K562 (cell line): ENCODE measurements around the gene PPIC. TPM values are rescaled to one million over a fixed set of nuclear protein-coding genes. Genes with fewer than 3 reads are reported as not detected.

Experiments
- ATAC-seq: fragments of 200-7000 bp; cut with Tn5 transposase; 3 replicates; pipeline ENCODE4 v1.9.1; 2020; ENCODE audit warnings: moderate library complexity
- BruUV-seq: library from RNA; stranded (reverse); fragments of 400-500 nt; replicated peaks from 2 replicates; lab custom pipeline; 2021; lab: Mats Ljungman, UMichigan
- CTCF ChIA-PET: fragments of 300-600 bp; formaldehyde crosslinking; extraction: SDS; loops from one replicate; lab custom pipeline; 2021; ENCODE audit warnings: low intra/inter-chr PET ratio; lab: Yijun Ruan, JAX
- POLR2A ChIA-PET: fragments of 300-600, 350-650 bp; sonication (Branson Sonifier 250); formaldehyde crosslinking; extraction: SDS; loops from one replicate; lab custom pipeline; 2021; ENCODE audit warnings: antibody characterized with exemption, inconsistent platforms; lab: Yijun Ruan, JAX
- DNase-seq, 4 experiments: peaks; one replicate each; pipeline versions ENCODE4 v3.0.0 to v3.0.0-alpha.2; 2011 to 2018; ENCODE audit warnings: low spot score in 3 of 4, mixed read lengths in 3 of 4; ENCODE audit errors: extremely low read depth in 1 of 4
- FAIRE-seq: peaks from 2 replicates; lab custom pipeline; 2011; peaks lifted over from hg19 to GRCh38; lab: Jason Lieb, UNC
- H2AFZ ChIP-seq: 2 replicates; pipeline ENCODE4 v1.6.0; 2011; ENCODE audit warnings: low read depth, low read length, control low read depth, inconsistent platforms
- H3K27ac ChIP-seq: fragments of 200-600 bp; 3 replicates; pipeline ENCODE4 v1.8.0; 2011; ENCODE audit warnings: low read depth, mild to moderate bottlenecking, control low read depth, inconsistent platforms, low read length, moderate library complexity, mixed read lengths; ENCODE audit errors: extremely low read depth
- H3K27me3 ChIP-seq, 2 experiments: fragments of 300-600 bp in 1 of 2; 2 replicates in 1 of 2; 3 replicates in 1 of 2; pipeline versions ENCODE4 v1.6.0 to v1.8.0; 2011; ENCODE audit warnings: inconsistent platforms in 2 of 2, low read length in 2 of 2, mild to moderate bottlenecking in 1 of 2, mixed read lengths in 1 of 2, moderate library complexity in 1 of 2; ENCODE audit not compliant: control insufficient read depth in 2 of 2, insufficient read depth in 2 of 2
- H3K36me3 ChIP-seq: fragments of 300-600 bp; 3 replicates; pipeline ENCODE4 v1.8.0; 2011; ENCODE audit warnings: mild to moderate bottlenecking, low read length, inconsistent platforms; ENCODE audit not compliant: control insufficient read depth, insufficient read depth
- H3K4me1 ChIP-seq, 2 experiments: fragments of 200-600 bp in 1 of 2; replicated peaks in 1 of 2; 2 replicates in 1 of 2; 3 replicates in 1 of 2; pipeline versions ENCODE4 v1.5.1 to v1.8.0; 2011; ENCODE audit warnings: inconsistent platforms in 2 of 2, low read length in 2 of 2, mild to moderate bottlenecking in 1 of 2, mixed read lengths in 1 of 2, moderate library complexity in 1 of 2; ENCODE audit not compliant: control insufficient read depth in 2 of 2, insufficient read depth in 2 of 2
- H3K4me2 ChIP-seq: 2 replicates; pipeline ENCODE4 v1.6.1; 2011; ENCODE audit warnings: low read length, control low read depth, inconsistent platforms, mixed read lengths; ENCODE audit not compliant: insufficient read depth
- H3K4me3 ChIP-seq: fragments of 200-600 bp; sonication (generic), shearing (Covaris generic); 2 replicates; pipeline ENCODE4 v1.5.1; 2016; ENCODE audit warnings: control low read depth, inconsistent platforms
- H3K79me2 ChIP-seq: fragments of 200-600 bp; 3 replicates; pipeline ENCODE4 v1.8.0; 2011; ENCODE audit warnings: low read length, inconsistent platforms; ENCODE audit not compliant: control insufficient read depth, insufficient read depth
- H3K9ac ChIP-seq, 2 experiments: 2 replicates each; pipeline versions ENCODE4 v1.6.0 to v1.6.1; 2011; ENCODE audit warnings: low read depth in 2 of 2, low read length in 2 of 2, control low read depth in 1 of 2, inconsistent platforms in 1 of 2, mild to moderate bottlenecking in 1 of 2, mixed read lengths in 1 of 2; ENCODE audit not compliant: insufficient read depth in 1 of 2
- H3K9me1 ChIP-seq: one replicate; pipeline ENCODE4 v1.6.0; 2011; ENCODE audit warnings: inconsistent platforms, mild to moderate bottlenecking, low read length, moderate library complexity; ENCODE audit not compliant: control insufficient read depth, insufficient read depth
- H3K9me3 ChIP-seq: replicated peaks from 2 replicates; pipeline ENCODE4 v1.5.1; 2011; ENCODE audit warnings: low read depth, low read length, inconsistent platforms; ENCODE audit not compliant: control insufficient read depth, insufficient read depth
- H4K20me1 ChIP-seq: replicated peaks from 2 replicates; pipeline ENCODE4 v1.6.1; 2011; ENCODE audit warnings: low read length, inconsistent platforms, mixed read lengths; ENCODE audit not compliant: control insufficient read depth, insufficient read depth
- ARHGAP35 ChIP-seq: fragments of 450-650 bp; IDR thresholded peaks from 2 replicates; pipeline ENCODE4 v1.6.1; 2018; ENCODE audit not compliant: partially characterized antibody
- CBX3 ChIP-seq, 2 experiments: IDR thresholded peaks; 1 replicate in 1 of 2; 2 replicates in 1 of 2; pipeline ENCODE4 v1.6.1; 2012; ENCODE audit warnings: inconsistent platforms in 2 of 2, low read length in 2 of 2, borderline replicate concordance in 1 of 2, control low read depth in 1 of 2
- CEBPG ChIP-seq, 3 experiments: fragments of 200-800 bp in 1 of 3; sonication (Bioruptor generic) in 1 of 3; sonication (generic) in 1 of 3; formaldehyde crosslinking in 1 of 3; IDR thresholded peaks in 2 of 3; conservative IDR thresholded peaks in 1 of 3; 2 replicates each; pipeline versions ENCODE4 v1.6.1 to v1.8.0; 2016 to 2022; ENCODE audit warnings: missing compliant biosample characterization in 2 of 3, missing genetic modification characterization in 2 of 3, mild to moderate bottlenecking in 1 of 3, missing genetic modification reagents in 1 of 3
- CTCFL ChIP-seq: IDR thresholded peaks from 2 replicates; pipeline ENCODE4 v1.6.1; 2011; ENCODE audit warnings: borderline replicate concordance, low read depth, mild to moderate bottlenecking, moderate library complexity, low read length; ENCODE audit not compliant: insufficient read depth, poor library complexity, severe bottlenecking
- NFRKB ChIP-seq: fragments of 450-650 bp; IDR thresholded peaks from 2 replicates; pipeline ENCODE4 v1.6.1; 2016; ENCODE audit warnings: low read depth
- PHF20 ChIP-seq: fragments of 450-650 bp; IDR thresholded peaks from 2 replicates; pipeline ENCODE4 v1.6.1; 2018; ENCODE audit not compliant: partially characterized antibody
- RBM15 ChIP-seq: fragments of 200-400 bp; formaldehyde crosslinking; IDR thresholded peaks from 2 replicates; pipeline ENCODE4 v1.6.1; 2018; ENCODE audit warnings: mild to moderate bottlenecking, low read length, moderate library complexity; ENCODE audit not compliant: insufficient read depth
- SMARCA5 ChIP-seq: fragments of 450-650 bp; IDR thresholded peaks from 2 replicates; pipeline ENCODE4 v1.6.1; 2016
- TSHZ1 ChIP-seq: fragments of 250-450 bp; sonication (Bioruptor Pico); IDR thresholded peaks from 2 replicates; pipeline ENCODE4 v1.4.0; 2020; ENCODE audit warnings: mild to moderate bottlenecking, moderate library complexity
- VEZF1 ChIP-seq: fragments of 200-800 bp; sonication (Bioruptor generic); IDR thresholded peaks from 2 replicates; pipeline ENCODE4 v1.6.1; 2017; ENCODE audit warnings: missing genetic modification characterization, missing compliant biosample characterization
- ZFP30 ChIP-seq: fragments of 250-450 bp; sonication (Bioruptor Pico); IDR thresholded peaks from 2 replicates; pipeline ENCODE4 v1.8.0; 2022; ENCODE audit warnings: moderate library complexity, mild to moderate bottlenecking, inconsistent platforms, borderline replicate concordance
- ZKSCAN3 ChIP-seq: fragments of 250-450 bp; sonication (Bioruptor Pico); IDR thresholded peaks from 2 replicates; pipeline ENCODE4 v1.4.0; 2020
- ZNF143 ChIP-seq: sonication (generic); formaldehyde crosslinking; IDR thresholded peaks from 2 replicates; pipeline ENCODE4 v1.9.0; 2022; ENCODE audit warnings: mild to moderate bottlenecking, missing genetic modification reagents
- ZNF224 ChIP-seq: sonication (generic); formaldehyde crosslinking; IDR thresholded peaks from 2 replicates; pipeline ENCODE4 v1.8.0; 2022; ENCODE audit warnings: mild to moderate bottlenecking, missing genetic modification reagents
- WGBS: fragments of 100-300 bp; shearing (Covaris generic); methylation state at CpG from one replicate; pipeline ENCODE4 v1.1.6; 2016; ENCODE audit warnings: low coverage, mixed read lengths; ENCODE audit not compliant: insufficient coverage; ENCODE audit errors: missing lambda C conversion rate; 5-methylcytosine and 5-hydroxymethylcytosine counted together
- in situ Hi-C: fragments of 300-500 bp; cut with MboI; formaldehyde crosslinking; loops from 4 replicates; pipeline ENCODE4 v1.15.0; 2018; ENCODE audit warnings: inconsistent platforms, mixed read lengths
- intact Hi-C: fragments of 100-400 bp; cut with micrococcal nuclease; formaldehyde crosslinking; loops from 2 replicates; pipeline ENCODE4 v1.14.2; 2022
- polyA plus RNA-seq, 8 experiments: library from polyadenylated mRNA; depleted of rRNA in 4 of 8; stranded (reverse) in 5 of 8; unstranded in 3 of 8; fragments of >200 nt; fragmentation: Nextera tagmentation in 2 of 8; fragmentation: Illumina TruSeq in 1 of 8; extraction: Ambion mirVana in 2 of 8; extraction: Trizol in 1 of 8; gene quantifications; 2 replicates each; pipeline versions ENCODE4 v1.2.1 to v1.2.3, GENCODE V29; 2011 to 2014; ENCODE audit warnings: inconsistent platforms in 1 of 8, missing spikeins in 1 of 8
- total RNA-seq, 7 experiments: library from RNA; depleted of rRNA in 6 of 7; stranded (reverse); fragments of >200 nt in 6 of 7; fragmentation: Illumina TruSeq in 2 of 7; extraction: Trizol in 2 of 7; gene quantifications; 2 replicates each; pipeline versions ENCODE4 v1.2.1 to v1.2.3, GENCODE V29; 2011 to 2021; ENCODE audit warnings: low replicate concordance in 1 of 7

The PPIC gene
- total and polyA plus RNA-seq, 9 of the 15 experiments (the other 6 are each of a cell fraction or from before 2014, with no cell fraction given) = 1.3 to 4.5 (median 2.8) TPM

DNA sequence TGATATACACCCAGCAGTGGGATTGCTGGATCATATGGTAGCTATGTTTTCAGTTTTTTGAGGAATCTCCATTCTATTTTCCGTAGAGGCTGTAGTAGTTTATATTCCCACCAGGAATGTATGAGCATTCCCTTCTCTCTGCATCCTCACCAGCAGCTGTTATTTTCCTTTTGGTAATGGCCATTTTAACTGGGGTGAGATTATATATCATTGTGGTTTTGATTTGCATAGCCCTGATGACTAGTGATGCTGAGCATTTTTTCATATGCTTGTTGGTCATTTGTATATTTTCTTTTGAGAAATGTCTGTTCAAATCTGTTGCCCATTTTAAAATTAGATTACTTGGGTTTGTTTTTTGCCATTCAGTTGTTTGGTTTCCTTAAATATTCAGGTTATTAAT, 11.2 kb upstream of the PPIC start (continued):
- TF ChIP-seq CEBPG (CRISPR knock-in tag; IDR thresholded peaks at IDR 0.05) = no peak
- no peak for TF ChIP-seq CEBPG (tag; conservative IDR thresholded peaks at IDR 0.05 in 1 of 2, IDR thresholded peaks at IDR 0.05 in 1 of 2)
- no peak for TF ChIP-seq RBM15
- TF ChIP-seq ZFP30 (CRISPR knock-in tag) = no peak
- TF ChIP-seq CBX3 (IDR thresholded peaks at IDR 0.05; ENCODE audit: borderline replicate concordance in 1 of 2, low read length in 2 of 2) = no peak
- no peak for TF ChIP-seq ARHGAP35
- TF ChIP-seq PHF20 = no peak

GRCh38 chr5:123046222-123046621, 9.7 kb upstream of the PPIC start:
- in situ Hi-C loops (no loop called here), intact Hi-C loops (no loop called here)
- no peak overlapping the region for H3K27ac ChIP-seq
- H4K20me1 ChIP-seq = no peaks in the 10 kb centered on the region
- H3K4me1 ChIP-seq = no peaks in the 10 kb centered on the region
- ATAC-seq = no peak
- no peak overlapping the region for H3K4me3 ChIP-seq
- H3K9ac ChIP-seq = no peak overlapping the region
- WGBS = 0% methylated on average over 4 of the region's 4 CpGs
- no peaks in the 10 kb centered on the region for H3K9me1 ChIP-seq
- H3K36me3 ChIP-seq = no peaks in the 10 kb centered on the region
- no peaks in the 10 kb centered on the region for H3K9me3 ChIP-seq
- no peak overlapping the region for H3K4me2 ChIP-seq
- no peaks in the 10 kb centered on the region for H3K79me2 ChIP-seq
- ChIA-PET POLR2A (interaction anchor here (0.7 kb wide), 1 partner anchor 10 kb away, joined by 3 read pairs; the partner anchor contains the start of gene PPIC), CTCF (no interaction called here)
- DNase-seq = no peak
- peaks cover 0 to 8% of the 10 kb centered on the region in 2 experiments; a peak in 1 of 5 replicates for H3K27me3 ChIP-seq
- no peak overlapping the region for H2AFZ ChIP-seq
- no TSS peak for BruUV-seq
- no peak for FAIRE-seq
- TF ChIP-seq ZNF224 (CRISPR knock-in tag) = no peak
- TF ChIP-seq NFRKB = no peak
- TF ChIP-seq SMARCA5 = no peak
- no peak for TF ChIP-seq ZNF143 (CRISPR knock-in tag)
- no peak for TF ChIP-seq CTCFL
- no peak for TF ChIP-seq ZKSCAN3 (CRISPR knock-in tag)
- TF ChIP-seq VEZF1 (CRISPR knock-in tag) = no peak
- TF ChIP-seq TSHZ1 (CRISPR knock-in tag) = no peak
